Thyroid gland (tissue), 4 donors: ENCODE measurements around the gene EPHA1.

Experiments
- CTCF ChIP-seq, 6 experiments: fragments of 200-600 bp in 3 of 6; fragments of 450-650 bp in 3 of 6; sonication (generic) in 3 of 6; IDR thresholded peaks; one replicate each; pipeline ENCODE4 v1.5.1; 2016 to 2019; ENCODE audit warnings: antibody characterized with exemption in 6 of 6, mild to moderate bottlenecking in 2 of 6, inconsistent platforms in 1 of 6, moderate library complexity in 1 of 6
- POLR2A ChIP-seq, 2 donors: fragments of 450-650 bp; IDR thresholded peaks; one replicate each; pipeline ENCODE4 v1.6.1; 2017; ENCODE audit warnings: antibody characterized with exemption in 2 of 2, mild to moderate bottlenecking in 2 of 2, moderate library complexity in 1 of 2

- TF ChIP-seq CTCF (IDR thresholded peaks at IDR 0.05) (no peak), POLR2A (IDR thresholded peaks at IDR 0.05) (no peak)
These were observed 26.6 kb upstream of the EPHA1 start for GRCh38 chr7:143435266-143435665.
